Thymus (tissue), 11 donors: ENCODE data around the gene MRAP2. TPM values are rescaled to one million over a fixed set of nuclear protein-coding genes. Genes with fewer than 3 reads are reported as not detected.

Experiments
- DNase-seq, 9 donors: peaks; one replicate each; pipeline ENCODE4 v3.0.0-alpha.2; 2013; ENCODE audit warnings: low spot score in 9 of 9, low read depth in 6 of 9, missing footprints in 1 of 9
- H3K27ac ChIP-seq, 2 donors: one replicate each; pipeline ENCODE4 v1.5.1; 2013; ENCODE audit warnings: control low read depth in 1 of 2, low read depth in 1 of 2, low read length in 1 of 2, mild to moderate bottlenecking in 1 of 2, moderate library complexity in 1 of 2
- H3K27me3 ChIP-seq, 2 donors: one replicate each; pipeline ENCODE4 v1.5.1; 2013; ENCODE audit warnings: low read length in 1 of 2; ENCODE audit not compliant: control insufficient read depth in 2 of 2, insufficient read depth in 1 of 2
- H3K36me3 ChIP-seq, 2 donors: one replicate each; pipeline ENCODE4 v1.5.1; 2013; ENCODE audit warnings: low read length in 1 of 2, mild to moderate bottlenecking in 1 of 2, moderate library complexity in 1 of 2; ENCODE audit not compliant: control insufficient read depth in 2 of 2, insufficient read depth in 2 of 2
- H3K4me1 ChIP-seq, 2 donors: one replicate each; pipeline ENCODE4 v1.5.1; 2013; ENCODE audit warnings: low read length in 2 of 2; ENCODE audit not compliant: control insufficient read depth in 2 of 2, insufficient read depth in 2 of 2
- H3K4me3 ChIP-seq, 2 donors: one replicate each; pipeline ENCODE4 v1.5.1; 2013; ENCODE audit warnings: low read length in 2 of 2, control low read depth in 1 of 2, mild to moderate bottlenecking in 1 of 2
- H3K9me3 ChIP-seq, 2 donors: one replicate each; pipeline ENCODE4 v1.5.1; 2013; ENCODE audit warnings: low read length in 1 of 2, mild to moderate bottlenecking in 1 of 2; ENCODE audit not compliant: control insufficient read depth in 2 of 2, insufficient read depth in 1 of 2
- WGBS: extraction: QIAGEN DNeasy Blood & Tissue Kit; methylation state at CpG from one replicate; pipeline ENCODE4 v1.1.7; 2013; 5-methylcytosine and 5-hydroxymethylcytosine counted together
- polyA plus RNA-seq: library from polyadenylated mRNA; stranded (reverse); fragments of 200-250 nt; gene quantifications from one replicate; pipeline ENCODE4 v1.2.3, GENCODE V29; 2013
- total RNA-seq: library from RNA; stranded (reverse); fragments of 120-200 nt; gene quantifications from one replicate; pipeline ENCODE4 v1.2.4, GENCODE V29; 2013
- donor health status: healthy.

The MRAP2 gene
- total and polyA plus RNA-seq, 2 donors, result 1.3 to 1.6 TPM

DNA sequence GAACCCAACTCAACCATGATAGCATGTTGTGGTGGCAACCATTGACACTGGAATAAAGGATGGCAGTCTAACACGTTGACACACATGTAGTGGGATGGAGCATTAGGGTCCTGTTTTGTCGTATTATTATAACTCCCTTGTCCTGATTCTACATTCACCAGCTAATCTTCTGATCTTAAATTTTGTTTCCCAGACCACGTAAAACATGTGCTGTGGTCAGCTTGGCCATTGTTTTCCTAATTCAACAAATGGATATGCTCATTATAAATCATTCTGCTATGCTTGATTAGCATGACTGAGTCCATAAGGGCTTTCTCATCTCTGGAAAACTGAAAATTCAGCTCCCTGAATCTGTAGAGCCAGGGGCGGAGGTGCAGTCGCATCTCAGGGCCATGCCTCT, 15.0 kb downstream of the MRAP2 start:
- Histone ChIP-seq H3K4me3 (no peak overlapping the region), H3K4me1 (no peaks in the 10 kb centered on the region), H3K36me3 (no peaks in the 10 kb centered on the region), H3K27ac (no peak overlapping the region), H3K27me3 (no peaks in the 10 kb centered on the region), H3K9me3 (no peaks in the 10 kb centered on the region)
- DNase-seq, result no peak
- WGBS, result 94% methylated on average over 5 of the region's 5 CpGs

DNA sequence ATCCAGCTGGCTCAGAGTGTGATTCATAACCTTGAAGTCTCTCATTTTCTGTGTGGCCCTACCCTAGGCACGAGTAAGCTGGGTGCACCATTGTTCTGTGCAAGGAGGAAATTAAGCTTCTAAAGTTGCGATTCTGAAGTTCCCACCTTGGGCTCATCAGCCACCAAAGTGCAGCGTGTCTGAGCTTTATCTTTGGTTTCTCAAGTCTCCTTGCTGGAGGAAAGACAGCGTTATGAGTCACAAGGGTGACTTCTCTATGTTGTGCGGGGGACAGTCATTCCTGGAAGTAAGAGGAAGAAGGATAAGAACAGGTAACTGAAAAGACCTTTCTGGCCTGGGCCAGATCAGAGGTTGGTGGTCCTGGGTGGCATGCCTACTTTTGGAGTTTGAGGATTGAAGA, 16.8 kb downstream of the MRAP2 start:
- H3K27ac ChIP-seq, result no peak overlapping the region
- no peaks in the 10 kb centered on the region for H3K27me3 ChIP-seq
- H3K36me3 ChIP-seq, result no peaks in the 10 kb centered on the region
- WGBS, result 93% methylated on average over 5 of the region's 5 CpGs
- H3K4me3 ChIP-seq, result no peak overlapping the region
- DNase-seq, result no peak
- H3K4me1 ChIP-seq, result no peaks in the 10 kb centered on the region
- no peaks in the 10 kb centered on the region for H3K9me3 ChIP-seq

DNA sequence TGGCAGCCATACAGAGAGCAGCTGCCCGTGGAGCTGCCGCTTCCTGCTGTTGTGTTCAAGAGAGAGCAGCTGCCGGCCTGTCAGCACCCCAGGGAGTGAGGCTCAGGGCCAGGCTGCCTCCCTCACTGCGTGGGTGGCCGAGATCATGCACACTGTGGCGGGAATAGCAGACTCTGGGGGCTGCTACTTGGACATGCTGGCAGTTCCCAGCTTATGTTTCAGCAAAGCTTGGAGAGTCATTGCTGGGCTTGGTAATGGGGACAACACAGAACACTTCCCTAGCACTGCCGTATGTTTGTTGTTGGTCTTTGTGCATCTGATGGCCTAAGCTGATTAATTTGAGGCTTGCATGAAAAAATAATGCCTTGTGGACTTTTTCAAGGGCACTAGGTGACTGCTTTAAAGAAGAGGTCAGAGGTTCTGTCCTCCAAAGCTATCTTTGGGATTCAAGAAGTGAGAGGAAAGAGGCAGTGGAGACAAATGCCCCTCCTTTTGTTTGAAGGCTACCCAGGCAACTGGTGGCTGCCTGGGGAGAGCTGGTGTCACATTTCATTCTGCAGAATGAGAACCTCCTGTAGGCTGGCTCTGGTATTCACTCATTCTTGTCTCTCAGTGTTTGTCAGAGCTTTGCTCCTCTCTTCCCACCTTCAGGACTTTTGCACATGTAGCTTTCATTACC, 18.8 kb downstream of the MRAP2 start:
- no peaks in the 10 kb centered on the region for H3K4me1 ChIP-seq
- H3K27ac ChIP-seq, result no peak overlapping the region
- H3K4me3 ChIP-seq, result no peak overlapping the region
- WGBS, result 75% methylated on average over 7 of the region's 7 CpGs
- no peaks in the 10 kb centered on the region for H3K36me3 ChIP-seq
- H3K9me3 ChIP-seq, result no peaks in the 10 kb centered on the region
- DNase-seq, result no peak
- H3K27me3 ChIP-seq, result no peaks in the 10 kb centered on the region

GRCh38 chr6:84052883-84053241, 19.3 kb downstream of the MRAP2 start:
- no peaks in the 10 kb centered on the region for H3K4me1 ChIP-seq
- H3K36me3 ChIP-seq, result no peaks in the 10 kb centered on the region
- WGBS, result 79% methylated on average over 7 of the region's 7 CpGs
- DNase-seq, result no peak
- no peaks in the 10 kb centered on the region for H3K27me3 ChIP-seq
- no peak overlapping the region for H3K4me3 ChIP-seq
- no peak overlapping the region for H3K27ac ChIP-seq
- no peaks in the 10 kb centered on the region for H3K9me3 ChIP-seq

- no peak for DNase-seq
Observed at GRCh38 chr6:84055647-84056046, 22.1 kb downstream of the MRAP2 start.

GRCh38 chr6:84057908-84058307, 24.3 kb downstream of the MRAP2 start:
- 91% methylated on average over 4 of the region's 4 CpGs for WGBS
- Histone ChIP-seq H3K36me3 (no peaks in the 10 kb centered on the region), H3K27ac (no peak overlapping the region), H3K4me3 (no peak overlapping the region), H3K4me1 (no peaks in the 10 kb centered on the region), H3K9me3 (no peaks in the 10 kb centered on the region), H3K27me3 (no peaks in the 10 kb centered on the region)
- no peak for DNase-seq

More at GRCh38 chr6:84055647-84056046, 22.1 kb downstream of the MRAP2 start:
- H3K27me3 ChIP-seq, result no peaks in the 10 kb centered on the region
- no peak overlapping the region for H3K27ac ChIP-seq
- 85% methylated on average over 2 of the region's 2 CpGs for WGBS
- H3K9me3 ChIP-seq, result no peaks in the 10 kb centered on the region
- no peaks in the 10 kb centered on the region for H3K36me3 ChIP-seq
- H3K4me1 ChIP-seq, result no peaks in the 10 kb centered on the region
- no peak overlapping the region for H3K4me3 ChIP-seq

- Histone ChIP-seq H3K9me3 (no peaks in the 10 kb centered on the region), H3K27ac (no peak overlapping the region), H3K36me3 (no peaks in the 10 kb centered on the region), H3K4me1 (no peaks in the 10 kb centered on the region), H3K4me3 (no peak overlapping the region), H3K27me3 (no peaks in the 10 kb centered on the region)
- DNase-seq, result no peak
- WGBS, result 90% methylated on average over 2 of the region's 2 CpGs
Observed at GRCh38 chr6:84059082-84059481, 25.5 kb downstream of the MRAP2 start.

- Histone ChIP-seq H3K27me3 (no peaks in the 10 kb centered on the region), H3K36me3 (no peaks in the 10 kb centered on the region), H3K9me3 (no peaks in the 10 kb centered on the region), H3K4me1 (no peaks in the 10 kb centered on the region), H3K27ac (no peak overlapping the region), H3K4me3 (no peak overlapping the region)
- no peak for DNase-seq
Observed at GRCh38 chr6:84061174-84061573, 27.6 kb downstream of the MRAP2 start.

DNA sequence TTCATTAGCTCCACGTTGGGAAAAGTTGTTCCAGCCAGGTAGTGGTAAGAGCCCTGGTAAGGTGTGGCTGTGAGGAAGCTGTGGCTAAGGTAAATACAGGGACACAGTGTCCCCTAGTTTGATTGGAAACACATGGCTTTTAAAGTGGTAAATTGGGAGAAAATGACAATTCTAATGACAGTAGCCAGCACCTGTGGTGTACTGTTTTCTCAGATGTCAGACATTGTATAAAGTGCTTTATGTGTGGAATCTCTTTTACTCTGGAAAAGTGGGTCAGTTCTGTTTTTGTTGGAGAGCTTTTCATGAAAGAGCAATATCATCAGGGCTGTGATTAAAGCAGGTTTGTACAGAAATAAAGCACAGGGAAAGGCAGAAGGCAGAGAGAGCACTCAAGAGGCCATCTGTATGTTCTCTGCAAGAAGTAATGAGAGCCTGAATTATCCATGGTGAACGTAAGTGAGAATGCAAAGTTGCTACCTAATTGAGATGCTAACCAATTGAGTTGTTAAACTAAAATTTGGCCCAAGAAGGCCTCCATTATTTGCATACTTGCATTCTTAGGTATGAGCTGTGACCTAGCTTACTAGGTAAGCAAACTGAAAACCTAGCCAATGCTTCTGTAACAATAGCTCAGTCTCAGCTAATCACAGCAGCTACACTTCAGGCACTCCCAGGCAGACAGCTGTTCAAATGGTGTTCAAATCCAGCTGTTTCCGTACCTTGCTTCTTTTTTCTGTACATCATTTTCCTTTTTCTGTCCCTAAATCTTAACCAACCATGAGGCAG, 28.2 kb downstream of the MRAP2 start:
- H3K36me3 ChIP-seq, result no peaks in the 10 kb centered on the region
- H3K27ac ChIP-seq, result no peak overlapping the region
- 83% methylated on average over 3 of the region's 3 CpGs for WGBS
- DNase-seq, result no peak
- no peaks in the 10 kb centered on the region for H3K4me1 ChIP-seq
- H3K9me3 ChIP-seq, result no peaks in the 10 kb centered on the region
- H3K4me3 ChIP-seq, result no peak overlapping the region
- H3K27me3 ChIP-seq, result no peaks in the 10 kb centered on the region
